Hepatocyte (in vitro differentiated cells): Measurements from ENCODE around the gene IQCM.

Experiments used
- EZH2 ChIP-seq: fragments of 200-600 bp; sonication (generic); IDR thresholded peaks from 2 replicates; pipeline ENCODE4 v1.6.1; 2016; ENCODE audit warnings: antibody characterized with exemption, mild to moderate bottlenecking, borderline replicate concordance
- EZH2phosphoT487 ChIP-seq: fragments of 200-600 bp; sonication (generic); IDR thresholded peaks from one replicate; pipeline ENCODE4 v1.6.1; 2018; ENCODE audit warnings: antibody characterized with exemption, mild to moderate bottlenecking, low read depth, moderate library complexity; ENCODE audit not compliant: unreplicated experiment, severe bottlenecking
- TF ChIP-seq, protein P1 (sequence below): fragments of 200-600 bp; sonication (generic); IDR thresholded peaks from 2 replicates; pipeline ENCODE4 v1.5.1; 2016; ENCODE audit warnings: antibody characterized with exemption, mild to moderate bottlenecking; ENCODE audit not compliant: poor library complexity

DNA sequence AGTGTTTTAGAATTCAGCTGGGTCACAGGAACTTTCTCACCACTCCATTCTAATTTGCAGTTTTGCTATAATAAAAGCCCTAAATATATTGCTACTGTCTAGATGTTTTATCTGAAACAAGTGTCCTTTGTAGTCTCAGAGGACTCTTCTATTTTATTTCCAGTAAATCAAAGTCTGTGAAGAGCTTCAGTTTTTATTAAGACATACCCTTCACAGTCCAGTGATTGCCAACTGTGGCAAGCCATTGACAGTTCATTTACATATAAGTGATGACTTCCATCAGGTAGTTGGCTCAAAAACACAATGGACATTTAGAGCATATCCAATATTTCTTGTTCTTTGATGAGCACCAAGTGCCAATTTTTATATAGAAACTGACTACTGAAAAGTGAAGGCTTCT, 466.1 kb downstream of the IQCM start:
- no peak for TF ChIP-seq EZH2
- TF ChIP-seq, protein P1, sequence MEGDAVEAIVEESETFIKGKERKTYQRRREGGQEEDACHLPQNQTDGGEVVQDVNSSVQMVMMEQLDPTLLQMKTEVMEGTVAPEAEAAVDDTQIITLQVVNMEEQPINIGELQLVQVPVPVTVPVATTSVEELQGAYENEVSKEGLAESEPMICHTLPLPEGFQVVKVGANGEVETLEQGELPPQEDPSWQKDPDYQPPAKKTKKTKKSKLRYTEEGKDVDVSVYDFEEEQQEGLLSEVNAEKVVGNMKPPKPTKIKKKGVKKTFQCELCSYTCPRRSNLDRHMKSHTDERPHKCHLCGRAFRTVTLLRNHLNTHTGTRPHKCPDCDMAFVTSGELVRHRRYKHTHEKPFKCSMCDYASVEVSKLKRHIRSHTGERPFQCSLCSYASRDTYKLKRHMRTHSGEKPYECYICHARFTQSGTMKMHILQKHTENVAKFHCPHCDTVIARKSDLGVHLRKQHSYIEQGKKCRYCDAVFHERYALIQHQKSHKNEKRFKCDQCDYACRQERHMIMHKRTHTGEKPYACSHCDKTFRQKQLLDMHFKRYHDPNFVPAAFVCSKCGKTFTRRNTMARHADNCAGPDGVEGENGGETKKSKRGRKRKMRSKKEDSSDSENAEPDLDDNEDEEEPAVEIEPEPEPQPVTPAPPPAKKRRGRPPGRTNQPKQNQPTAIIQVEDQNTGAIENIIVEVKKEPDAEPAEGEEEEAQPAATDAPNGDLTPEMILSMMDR, result no peak
- TF ChIP-seq EZH2phosphoT487, result no peak
